Smooth muscle cell (in vitro differentiated cells): ENCODE measurements around the gene SRGAP3. TPM values are rescaled to one million over a fixed set of nuclear protein-coding genes. Genes with fewer than 3 reads are reported as not detected.
"Not testable (repeated sequence)": the region's sequence is repeated elsewhere in the genome, so short reads cannot be mapped to it uniquely, and the experiment has no call there.

Source experiments
- DNase-seq: peaks from one replicate; lab custom pipeline; 2025; ENCODE audit not compliant: unreplicated experiment; lab: John Stamatoyannopoulos, UW
- H2AFZ ChIP-seq: fragments of 200-600 bp; sonication (generic); 2 replicates; pipeline ENCODE4 v1.6.0; 2016; ENCODE audit warnings: antibody characterized with exemption, low read depth, mild to moderate bottlenecking
- H3F3A ChIP-seq: fragments of 200-600 bp; sonication (generic); 2 replicates; pipeline ENCODE4 v1.6.0; 2017; ENCODE audit warnings: antibody characterized with exemption, low read depth
- H3K27ac ChIP-seq: fragments of 200-600 bp; sonication (generic); 2 replicates; pipeline ENCODE4 v1.5.1; 2016; ENCODE audit warnings: low read depth, mild to moderate bottlenecking
- H3K27me3 ChIP-seq: fragments of 200-600 bp; sonication (generic); 2 replicates; pipeline ENCODE4 v1.6.1; 2016; ENCODE audit warnings: low read depth, mild to moderate bottlenecking
- H3K36me3 ChIP-seq: fragments of 200-600 bp; sonication (generic); 2 replicates; pipeline ENCODE4 v1.5.1; 2016; ENCODE audit warnings: low read depth
- H3K4me1 ChIP-seq: fragments of 200-600 bp; sonication (generic); 2 replicates; pipeline ENCODE4 v1.5.1; 2016; ENCODE audit warnings: low read depth
- H3K4me2 ChIP-seq: fragments of 200-600 bp; sonication (generic); 2 replicates; pipeline ENCODE4 v1.6.0; 2016; ENCODE audit warnings: mild to moderate bottlenecking
- H3K4me3 ChIP-seq: fragments of 200-600 bp; sonication (generic); 2 replicates; pipeline ENCODE4 v1.5.1; 2016; ENCODE audit warnings: mild to moderate bottlenecking
- H3K79me2 ChIP-seq: fragments of 200-600 bp; sonication (generic); 2 replicates; pipeline ENCODE4 v1.6.0; 2016; ENCODE audit warnings: low read depth, mild to moderate bottlenecking
- H3K9ac ChIP-seq: fragments of 200-600 bp; sonication (generic); 2 replicates; pipeline ENCODE4 v1.6.0; 2016; ENCODE audit warnings: low read depth
- H3K9me3 ChIP-seq: fragments of 200-600 bp; sonication (generic); replicated peaks from 2 replicates; pipeline ENCODE4 v1.5.1; 2016; ENCODE audit warnings: low read depth
- H4K20me1 ChIP-seq: fragments of 200-600 bp; sonication (generic); 2 replicates; pipeline ENCODE4 v1.6.0; 2016; ENCODE audit warnings: low read depth
- CTCF ChIP-seq: fragments of 200-600 bp; sonication (generic); IDR thresholded peaks from 2 replicates; pipeline ENCODE4 v1.5.1; 2017; ENCODE audit warnings: borderline replicate concordance, mild to moderate bottlenecking, antibody characterized with exemption; ENCODE audit not compliant: insufficient read depth, poor library complexity, severe bottlenecking
- WGBS: methylation state at CpG from one replicate; pipeline ENCODE4 v1.1.7; 2016; ENCODE audit warnings: low lambda C conversion rate; 5-methylcytosine and 5-hydroxymethylcytosine counted together
- polyA plus RNA-seq: library from polyadenylated mRNA; unstranded; fragments of >200 nt; fragmentation: Nextera tagmentation; extraction: Ambion mirVana; gene quantifications from 2 replicates; pipeline ENCODE4 v1.2.1, GENCODE V29; 2016
- total RNA-seq: library from RNA; depleted of rRNA; stranded (reverse); fragments of >200 nt; gene quantifications from 2 replicates; pipeline ENCODE4 v1.2.3, GENCODE V29; 2014

The SRGAP3 gene
- total RNA-seq (3.1 and 4.6 TPM in 2 replicates), polyA plus RNA-seq (1.5 and 3.0 TPM in 2 replicates)

GRCh38 chr3:9249273-9250192, at the start of gene SRGAP3:
Gene SRGAP3, minus strand, starts transcription at chr3:9249646. Its CDS starts 695 bp downstream, at chr3:9248951.
- Histone ChIP-seq H3K27me3 (no peaks in the 10 kb centered on the region), H4K20me1 (no peaks in the 10 kb centered on the region), H3K9ac (peak within 1 kb of the TSS; percentile 1), H3K4me1 (peaks cover 19% of the 10 kb centered on the region), H3K36me3 (no peaks in the 10 kb centered on the region), H2AFZ (peak within 1 kb of the TSS; percentile 76), H3K4me3 (peak within 1 kb of the TSS; percentile 62), H3K27ac (peak within 1 kb of the TSS; percentile 12), H3K79me2 (no peaks in the 10 kb centered on the region), H3F3A (peaks cover 7% of the 10 kb centered on the region), H3K9me3 (no peaks in the 10 kb centered on the region), H3K4me2 (peak within 1 kb of the TSS; percentile 91)
- 11% methylated on average over 28 of the region's 28 CpGs for WGBS
- DNase-seq = peak; percentile 24
- no peak for TF ChIP-seq CTCF

GRCh38 chr3:9298236-9298635, 48.8 kb upstream of the SRGAP3 start:
- Histone ChIP-seq H3K27ac (no peak overlapping the region), H2AFZ (no peak overlapping the region), H4K20me1 (no peaks in the 10 kb centered on the region), H3K27me3 (no peaks in the 10 kb centered on the region), H3K4me2 (no peak overlapping the region), H3K4me1 (peaks cover 1% of the 10 kb centered on the region), H3K9ac (no peak overlapping the region), H3K79me2 (no peaks in the 10 kb centered on the region), H3K4me3 (no peak overlapping the region), H3F3A (no peaks in the 10 kb centered on the region), H3K36me3 (no peaks in the 10 kb centered on the region), H3K9me3 (no peaks in the 10 kb centered on the region)
- no peak for DNase-seq
- TF ChIP-seq CTCF = no peak

DNA sequence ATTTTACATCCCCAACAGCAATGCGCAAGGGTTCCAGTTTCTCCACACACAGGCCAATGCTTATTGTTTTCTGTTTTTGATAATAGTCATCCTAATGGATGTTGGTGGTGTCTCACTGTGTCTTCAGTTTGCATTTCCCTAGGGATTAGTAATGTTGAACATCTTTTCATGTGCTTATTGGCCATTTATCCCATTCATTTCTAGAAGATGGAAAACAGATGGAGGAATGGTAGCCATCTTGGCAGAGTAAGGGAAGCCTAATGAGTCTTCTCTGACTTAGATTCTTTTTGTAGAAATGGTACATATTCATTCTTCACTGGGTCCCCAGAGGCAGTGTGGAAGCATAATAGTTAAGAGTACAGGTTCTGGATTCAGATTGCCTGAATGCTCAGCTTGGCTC, 46.8 kb upstream of the SRGAP3 start:
- Histone ChIP-seq H3K9me3 (no peaks in the 10 kb centered on the region), H3K27ac (no peak overlapping the region), H3F3A (no peaks in the 10 kb centered on the region), H2AFZ (no peak overlapping the region), H3K4me1 (peaks cover 18% of the 10 kb centered on the region), H3K4me3 (no peak overlapping the region), H3K79me2 (no peaks in the 10 kb centered on the region), H3K4me2 (no peak overlapping the region), H4K20me1 (no peaks in the 10 kb centered on the region), H3K9ac (no peak overlapping the region), H3K36me3 (no peaks in the 10 kb centered on the region), H3K27me3 (no peaks in the 10 kb centered on the region)
- no peak for DNase-seq
- TF ChIP-seq CTCF = no peak
- 96% methylated on average over 1 of the region's 1 CpG for WGBS

GRCh38 chr3:9295007-9295406, 45.6 kb upstream of the SRGAP3 start:
- Histone ChIP-seq H2AFZ (no peak overlapping the region), H3K4me2 (no peak overlapping the region), H4K20me1 (no peaks in the 10 kb centered on the region), H3K36me3 (no peaks in the 10 kb centered on the region), H3K9me3 (no peaks in the 10 kb centered on the region), H3K4me3 (no peak overlapping the region), H3K9ac (no peak overlapping the region), H3K27ac (no peak overlapping the region), H3F3A (no peaks in the 10 kb centered on the region), H3K79me2 (no peaks in the 10 kb centered on the region), H3K27me3 (no peaks in the 10 kb centered on the region), H3K4me1 (peaks cover 18% of the 10 kb centered on the region)
- no peak for DNase-seq
- no peak for TF ChIP-seq CTCF

DNA sequence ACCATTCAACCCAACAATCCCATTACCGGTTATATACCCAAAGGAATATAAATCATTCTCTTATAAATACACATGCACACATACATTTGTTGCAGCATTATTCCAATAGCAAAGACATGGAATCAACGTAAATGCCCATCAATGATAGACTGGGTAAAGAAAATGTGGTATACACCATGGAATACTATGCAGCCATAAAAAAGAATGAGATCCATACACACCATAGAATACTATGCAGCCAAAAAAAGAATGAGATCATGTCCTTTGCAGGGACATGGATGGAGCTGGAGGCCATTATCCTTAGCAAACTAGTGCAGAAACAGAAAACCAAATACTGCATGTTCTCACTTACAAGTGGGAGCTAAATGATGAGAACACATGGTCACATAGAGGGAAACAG, 44.5 kb upstream of the SRGAP3 start:
- 86% methylated on average over 2 of the region's 2 CpGs for WGBS
- H3K9me3 ChIP-seq, H3F3A ChIP-seq, H3K4me3 ChIP-seq, DNase-seq, H3K4me2 ChIP-seq, H3K27me3 ChIP-seq, H3K79me2 ChIP-seq, H3K36me3 ChIP-seq, H2AFZ ChIP-seq, H3K27ac ChIP-seq, H4K20me1 ChIP-seq, H3K9ac ChIP-seq: not testable (repeated sequence)
- peaks cover 18% of the 10 kb centered on the region for H3K4me1 ChIP-seq
